DND-41 (cell line): ENCODE data around the gene DLGAP4.

Experiments
- EZH2 ChIP-seq: IDR thresholded peaks from 3 replicates; pipeline ENCODE4 v1.6.1; 2012; ENCODE audit warnings: borderline replicate concordance, low read depth, mild to moderate bottlenecking, moderate library complexity, low read length, inconsistent platforms; ENCODE audit not compliant: severe bottlenecking
- TF ChIP-seq, protein P1 (sequence below): IDR thresholded peaks from 2 replicates; pipeline ENCODE4 v1.5.1; 2012; ENCODE audit warnings: borderline replicate concordance, low read length, moderate library complexity, mild to moderate bottlenecking; ENCODE audit not compliant: poor library complexity, severe bottlenecking; ENCODE audit errors: extremely low read depth

DNA sequence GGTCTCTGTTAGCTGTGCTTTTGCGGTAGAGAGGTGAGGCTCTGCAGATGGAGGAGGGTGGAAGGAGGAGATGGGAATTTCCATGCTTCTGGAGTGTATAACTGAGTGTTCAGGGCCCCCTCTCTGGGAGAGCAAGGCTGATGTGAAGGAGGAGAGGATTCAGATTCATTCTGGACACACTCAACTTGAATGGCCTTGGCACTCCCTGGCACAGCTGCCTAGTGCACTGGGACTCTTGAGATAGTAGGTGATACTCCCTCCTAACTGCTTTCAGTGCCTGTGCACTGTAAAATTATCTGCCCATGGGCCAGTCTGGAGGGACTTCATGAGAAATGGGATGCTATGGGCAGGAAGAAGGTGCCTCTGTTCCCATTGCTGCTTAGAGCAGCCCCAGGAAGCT, 180.9 kb downstream of the DLGAP4 start:
- TF ChIP-seq, protein P1, sequence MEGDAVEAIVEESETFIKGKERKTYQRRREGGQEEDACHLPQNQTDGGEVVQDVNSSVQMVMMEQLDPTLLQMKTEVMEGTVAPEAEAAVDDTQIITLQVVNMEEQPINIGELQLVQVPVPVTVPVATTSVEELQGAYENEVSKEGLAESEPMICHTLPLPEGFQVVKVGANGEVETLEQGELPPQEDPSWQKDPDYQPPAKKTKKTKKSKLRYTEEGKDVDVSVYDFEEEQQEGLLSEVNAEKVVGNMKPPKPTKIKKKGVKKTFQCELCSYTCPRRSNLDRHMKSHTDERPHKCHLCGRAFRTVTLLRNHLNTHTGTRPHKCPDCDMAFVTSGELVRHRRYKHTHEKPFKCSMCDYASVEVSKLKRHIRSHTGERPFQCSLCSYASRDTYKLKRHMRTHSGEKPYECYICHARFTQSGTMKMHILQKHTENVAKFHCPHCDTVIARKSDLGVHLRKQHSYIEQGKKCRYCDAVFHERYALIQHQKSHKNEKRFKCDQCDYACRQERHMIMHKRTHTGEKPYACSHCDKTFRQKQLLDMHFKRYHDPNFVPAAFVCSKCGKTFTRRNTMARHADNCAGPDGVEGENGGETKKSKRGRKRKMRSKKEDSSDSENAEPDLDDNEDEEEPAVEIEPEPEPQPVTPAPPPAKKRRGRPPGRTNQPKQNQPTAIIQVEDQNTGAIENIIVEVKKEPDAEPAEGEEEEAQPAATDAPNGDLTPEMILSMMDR, result no peak
- TF ChIP-seq EZH2, result no peak
